NB4 (cell line): Measurements from ENCODE around the gene LRRN4.

Experiments
- DNase-seq: peaks from one replicate; pipeline ENCODE4 v3.0.0; 2010; ENCODE audit warnings: low read depth
- H3K4me3 ChIP-seq: one replicate; pipeline ENCODE4 v1.5.1; 2011; ENCODE audit warnings: mild to moderate bottlenecking, low read depth, low read length, moderate library complexity
- MYC ChIP-seq: IDR thresholded peaks from 2 replicates; pipeline ENCODE4 v1.6.1; 2011; ENCODE audit warnings: low read depth, low read length
- POLR2A ChIP-seq: IDR thresholded peaks from 2 replicates; pipeline ENCODE4 v1.6.1; 2011; ENCODE audit warnings: mild to moderate bottlenecking; ENCODE audit not compliant: insufficient read length; ENCODE audit errors: extremely low read depth
- TF ChIP-seq, protein P1 (sequence below): IDR thresholded peaks from 2 replicates; pipeline ENCODE4 v1.6.1; 2011; ENCODE audit warnings: low read depth, low read length
- TF ChIP-seq, protein P2 (sequence below): IDR thresholded peaks from one replicate; pipeline ENCODE4 v1.5.1; 2012; ENCODE audit warnings: low read depth, low read length

Gene LRRN4

DNA sequence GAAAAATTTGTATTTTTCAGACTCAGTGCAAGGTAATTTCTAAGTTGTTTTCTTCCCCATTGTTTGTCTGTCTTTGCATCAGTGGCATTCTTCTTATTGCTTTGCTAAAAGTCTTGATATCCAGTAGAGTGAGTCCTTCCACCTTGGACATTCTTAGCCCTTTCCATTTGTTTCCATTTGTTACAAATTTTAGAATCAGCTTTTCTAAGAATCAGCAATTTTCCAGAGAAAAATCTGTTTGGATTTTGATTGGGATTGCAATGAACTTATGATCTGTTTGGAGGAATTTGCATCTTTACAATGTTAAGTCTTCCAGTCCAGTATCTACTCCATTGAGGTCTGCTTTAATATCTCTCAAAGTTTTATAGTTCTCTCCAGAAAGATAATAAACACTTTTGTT, 36.4 kb downstream of the LRRN4 start:
- no peak overlapping the region for H3K4me3 ChIP-seq
- TF ChIP-seq MYC (no peak), POLR2A (no peak)
- TF ChIP-seq, protein P1, sequence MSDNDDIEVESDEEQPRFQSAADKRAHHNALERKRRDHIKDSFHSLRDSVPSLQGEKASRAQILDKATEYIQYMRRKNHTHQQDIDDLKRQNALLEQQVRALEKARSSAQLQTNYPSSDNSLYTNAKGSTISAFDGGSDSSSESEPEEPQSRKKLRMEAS: no peak
- TF ChIP-seq, protein P2, sequence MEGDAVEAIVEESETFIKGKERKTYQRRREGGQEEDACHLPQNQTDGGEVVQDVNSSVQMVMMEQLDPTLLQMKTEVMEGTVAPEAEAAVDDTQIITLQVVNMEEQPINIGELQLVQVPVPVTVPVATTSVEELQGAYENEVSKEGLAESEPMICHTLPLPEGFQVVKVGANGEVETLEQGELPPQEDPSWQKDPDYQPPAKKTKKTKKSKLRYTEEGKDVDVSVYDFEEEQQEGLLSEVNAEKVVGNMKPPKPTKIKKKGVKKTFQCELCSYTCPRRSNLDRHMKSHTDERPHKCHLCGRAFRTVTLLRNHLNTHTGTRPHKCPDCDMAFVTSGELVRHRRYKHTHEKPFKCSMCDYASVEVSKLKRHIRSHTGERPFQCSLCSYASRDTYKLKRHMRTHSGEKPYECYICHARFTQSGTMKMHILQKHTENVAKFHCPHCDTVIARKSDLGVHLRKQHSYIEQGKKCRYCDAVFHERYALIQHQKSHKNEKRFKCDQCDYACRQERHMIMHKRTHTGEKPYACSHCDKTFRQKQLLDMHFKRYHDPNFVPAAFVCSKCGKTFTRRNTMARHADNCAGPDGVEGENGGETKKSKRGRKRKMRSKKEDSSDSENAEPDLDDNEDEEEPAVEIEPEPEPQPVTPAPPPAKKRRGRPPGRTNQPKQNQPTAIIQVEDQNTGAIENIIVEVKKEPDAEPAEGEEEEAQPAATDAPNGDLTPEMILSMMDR: no peak
- DNase-seq: no peak

DNA sequence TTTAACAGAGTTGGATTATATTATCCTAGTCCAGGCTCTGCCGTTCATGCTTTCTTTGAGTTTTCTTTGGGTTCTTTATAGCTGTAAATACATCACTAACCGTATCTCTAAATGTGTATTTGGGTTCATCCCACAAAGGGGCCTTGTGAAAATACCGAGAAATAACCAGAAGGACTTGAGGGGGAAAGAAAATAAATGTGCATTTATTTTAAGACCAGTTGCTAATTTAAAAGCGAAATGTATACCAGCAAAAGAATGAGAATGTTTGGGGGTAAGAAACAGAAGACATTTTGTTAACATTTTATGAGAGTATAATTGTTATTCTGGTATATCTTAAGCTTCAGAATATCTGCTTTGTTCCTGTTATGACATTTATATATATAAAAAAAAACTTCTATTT, 38.9 kb downstream of the LRRN4 start:
- DNase-seq: no peak
- TF ChIP-seq, protein P1: no peak
- no peak for TF ChIP-seq MYC
- TF ChIP-seq, protein P2: no peak
- no peak for TF ChIP-seq POLR2A
- no peak overlapping the region for H3K4me3 ChIP-seq

DNA sequence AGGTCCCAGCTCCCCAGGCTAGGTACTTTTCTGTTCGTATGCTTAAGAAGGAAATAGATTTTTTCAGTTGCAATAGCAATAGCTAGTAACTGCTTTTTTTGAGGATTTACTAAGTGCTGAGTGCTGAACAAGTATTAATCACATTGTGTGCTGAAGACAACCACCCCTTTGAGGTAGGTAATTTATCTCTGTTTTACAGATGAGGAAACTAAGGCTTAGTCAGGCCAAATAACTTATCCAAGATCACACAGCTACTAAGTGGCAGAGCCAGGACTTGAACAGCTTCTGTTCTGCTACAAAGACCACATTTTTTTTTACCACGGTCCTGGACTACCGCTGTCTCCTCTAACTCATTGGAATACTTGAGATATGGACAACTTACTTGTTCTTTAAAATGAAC, 39.8 kb downstream of the LRRN4 start:
- H3K4me3 ChIP-seq: no peak overlapping the region
- no peak for DNase-seq
- TF ChIP-seq MYC (no peak), POLR2A (no peak)
- TF ChIP-seq, protein P2: no peak
- TF ChIP-seq, protein P1: no peak

DNA sequence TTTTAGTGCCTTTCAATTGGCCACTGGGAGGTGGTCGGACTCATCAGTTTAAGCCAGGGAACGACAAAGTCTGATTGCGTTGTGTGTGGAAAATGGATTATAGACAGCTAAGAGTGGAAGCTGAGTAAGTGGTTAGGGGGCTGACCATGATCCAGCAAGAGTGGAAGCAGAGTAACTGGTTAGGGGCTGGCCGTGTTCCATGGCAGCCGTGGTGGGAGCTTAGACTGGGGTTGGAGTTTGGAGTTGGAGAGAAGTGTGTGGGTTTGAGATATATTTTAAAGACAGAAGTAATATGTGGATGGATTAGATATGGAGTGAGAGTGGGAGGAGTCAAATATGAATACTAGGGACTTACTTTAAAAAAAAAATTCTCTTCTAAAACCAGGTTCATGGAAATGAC, 41.7 kb downstream of the LRRN4 start:
- H3K4me3 ChIP-seq: no peak overlapping the region
- TF ChIP-seq MYC: no peak
- TF ChIP-seq, protein P1: no peak
- TF ChIP-seq POLR2A: no peak
- TF ChIP-seq, protein P2: no peak
- DNase-seq: no peak

DNA sequence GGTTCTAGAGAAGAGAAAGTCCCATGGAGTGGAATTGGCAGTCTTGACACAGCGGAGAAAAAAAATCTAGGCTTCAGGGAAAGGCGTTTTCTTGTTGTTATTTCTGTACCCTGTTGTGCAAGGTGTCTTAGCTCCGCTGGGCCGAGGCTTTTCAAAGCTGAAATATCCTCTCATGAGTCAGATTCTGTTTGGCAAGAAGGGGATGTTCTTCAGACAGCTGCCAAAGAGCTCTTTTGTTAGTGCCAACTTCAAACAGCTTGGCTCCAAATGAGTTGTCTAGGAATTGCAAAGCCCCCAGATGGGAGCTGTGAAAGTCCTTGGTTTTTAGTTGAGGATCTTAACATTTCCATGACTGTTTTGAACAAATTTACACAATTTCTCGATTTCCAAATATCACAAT, 45.6 kb downstream of the LRRN4 start:
- no peak for TF ChIP-seq MYC
- TF ChIP-seq, protein P1: no peak; the same call in 1 of the 2 replicates
- peak overlapping the region; percentile 91 for H3K4me3 ChIP-seq
- DNase-seq: peak; percentile 90

DNA sequence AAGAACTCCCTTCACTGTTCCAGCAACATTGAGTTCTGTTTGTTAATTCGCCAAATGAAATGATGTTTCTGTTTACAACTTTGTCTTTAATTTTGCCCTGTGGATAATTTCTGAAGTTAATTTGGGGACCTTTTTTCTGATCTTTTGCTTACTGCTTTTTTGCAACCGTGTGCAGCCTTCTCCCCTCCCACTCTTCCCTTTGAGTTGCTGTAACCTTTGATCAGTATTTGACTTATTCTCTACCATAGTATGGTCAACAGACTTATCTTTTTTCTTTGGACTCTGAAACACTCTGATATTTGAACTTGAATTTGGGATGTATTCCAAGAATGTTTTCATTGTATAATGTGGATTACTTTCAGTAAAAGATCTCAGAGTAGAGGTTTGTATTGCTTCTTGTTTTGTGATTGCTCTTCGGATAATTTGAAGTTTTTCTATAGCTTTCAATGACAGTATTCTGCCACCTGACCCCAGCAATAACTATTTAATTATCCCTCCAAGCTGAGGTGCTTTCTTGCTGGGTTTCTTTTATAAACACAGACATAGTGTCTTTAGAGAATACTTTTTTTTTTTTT, 46.2 kb downstream of the LRRN4 start:
- peak overlapping the region; percentile 91 for H3K4me3 ChIP-seq
- peak; percentile 21 for DNase-seq
- TF ChIP-seq, protein P2: no peak
- TF ChIP-seq, protein P1: no peak
- no peak for TF ChIP-seq MYC
- no peak for TF ChIP-seq POLR2A
